ENCODE data around the gene PMP22.

The PMP22 gene

DNA sequence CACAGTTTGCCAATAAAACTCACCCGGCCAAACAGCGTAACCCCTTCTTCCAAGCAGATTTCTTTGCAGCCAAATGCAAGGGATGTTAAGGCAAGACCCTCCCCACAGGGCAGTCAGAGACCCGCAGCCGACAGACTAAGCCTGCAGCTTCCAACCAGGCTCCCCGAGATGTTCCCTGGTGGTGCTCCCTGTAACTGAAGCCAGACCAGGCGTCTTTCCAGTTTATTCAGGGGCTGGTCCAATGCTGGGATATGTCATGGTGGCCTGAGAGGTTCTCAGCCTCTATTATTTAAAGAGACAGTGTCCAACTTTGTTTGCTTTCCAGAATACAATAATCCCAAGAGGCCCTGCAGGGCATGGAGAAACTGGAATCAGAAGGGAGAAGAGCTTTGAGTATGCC is at the start of gene PMP22:
PMP22 (minus strand) TSS at position 196 of the 400 bp plus-strand sequence. CDS start 4,599 bp downstream, outside the sequence.
- Histone ChIP-seq H3K4me3 (ENCODE audit: low read depth in 1 of 2, low read length in 1 of 2) (no peak within 1 kb of the TSS), H3K27ac (no peak within 1 kb of the TSS), H3K9me3 (no peaks in the 10 kb centered on the region), H3K27me3 (peaks cover 96% of the 10 kb centered on the region), H3K4me1 (ENCODE audit: control insufficient read depth in 1 of 2, insufficient read depth in 1 of 2, low read depth in 1 of 2, low read length in 1 of 2) (peaks cover 12 to 13% of the 10 kb centered on the region in 2 experiments), H3K36me3 (no peaks in the 10 kb centered on the region)
- TF ChIP-seq, protein P1, sequence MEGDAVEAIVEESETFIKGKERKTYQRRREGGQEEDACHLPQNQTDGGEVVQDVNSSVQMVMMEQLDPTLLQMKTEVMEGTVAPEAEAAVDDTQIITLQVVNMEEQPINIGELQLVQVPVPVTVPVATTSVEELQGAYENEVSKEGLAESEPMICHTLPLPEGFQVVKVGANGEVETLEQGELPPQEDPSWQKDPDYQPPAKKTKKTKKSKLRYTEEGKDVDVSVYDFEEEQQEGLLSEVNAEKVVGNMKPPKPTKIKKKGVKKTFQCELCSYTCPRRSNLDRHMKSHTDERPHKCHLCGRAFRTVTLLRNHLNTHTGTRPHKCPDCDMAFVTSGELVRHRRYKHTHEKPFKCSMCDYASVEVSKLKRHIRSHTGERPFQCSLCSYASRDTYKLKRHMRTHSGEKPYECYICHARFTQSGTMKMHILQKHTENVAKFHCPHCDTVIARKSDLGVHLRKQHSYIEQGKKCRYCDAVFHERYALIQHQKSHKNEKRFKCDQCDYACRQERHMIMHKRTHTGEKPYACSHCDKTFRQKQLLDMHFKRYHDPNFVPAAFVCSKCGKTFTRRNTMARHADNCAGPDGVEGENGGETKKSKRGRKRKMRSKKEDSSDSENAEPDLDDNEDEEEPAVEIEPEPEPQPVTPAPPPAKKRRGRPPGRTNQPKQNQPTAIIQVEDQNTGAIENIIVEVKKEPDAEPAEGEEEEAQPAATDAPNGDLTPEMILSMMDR (IDR thresholded peaks at IDR 0.05): no peak

DNA sequence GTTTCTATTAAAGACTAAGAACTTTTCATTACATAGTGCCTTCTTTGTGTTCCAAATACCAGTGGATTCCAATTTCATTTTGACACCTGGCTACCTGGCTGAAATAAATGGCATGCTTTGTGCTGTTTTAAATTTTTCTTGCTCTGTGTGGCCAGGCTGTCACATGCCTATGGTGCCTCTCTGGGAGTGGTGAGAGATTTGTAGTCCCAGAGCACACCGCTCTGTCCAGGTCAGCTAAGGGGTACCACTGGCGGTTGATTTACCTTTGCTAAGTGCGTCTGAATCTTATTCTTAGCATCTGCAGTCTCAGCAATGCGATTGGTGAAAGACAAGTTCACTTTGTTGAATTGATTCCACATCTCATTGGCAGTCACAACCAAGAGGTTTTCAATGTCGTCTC is 46.9 kb upstream of the PMP22 start:
- Histone ChIP-seq H3K9me3 (no peaks in the 10 kb centered on the region), H3K36me3 (no peaks in the 10 kb centered on the region), H3K4me3 (ENCODE audit: low read depth in 1 of 2, low read length in 1 of 2) (no peak overlapping the region), H3K4me1 (ENCODE audit: control insufficient read depth in 1 of 2, insufficient read depth in 1 of 2, low read depth in 1 of 2, low read length in 1 of 2) (no peaks in the 10 kb centered on the region), H3K27ac (no peak overlapping the region), H3K27me3 (peaks cover 14% of the 10 kb centered on the region)
- TF ChIP-seq, protein P1 (IDR thresholded peaks at IDR 0.05): no peak

DNA sequence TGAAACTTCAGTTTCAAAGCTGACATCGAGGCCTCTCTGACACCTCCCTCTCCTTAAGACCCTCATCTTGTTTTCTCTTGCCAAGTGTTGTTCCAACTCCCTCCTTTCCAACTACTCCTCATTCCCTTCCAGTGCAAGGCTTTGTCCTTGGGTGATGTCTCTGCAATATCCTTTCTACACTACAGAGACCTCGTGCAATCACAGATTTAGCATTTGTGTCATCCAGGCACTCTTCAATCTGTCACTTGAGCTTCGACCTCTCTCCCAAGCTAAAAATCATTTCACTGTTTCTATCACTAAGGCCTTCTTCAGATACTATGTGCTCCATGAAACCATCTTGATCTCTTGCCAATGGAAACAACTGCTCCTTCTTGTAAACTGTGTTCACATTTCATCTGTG is 44.7 kb upstream of the PMP22 start:
- Histone ChIP-seq H3K9me3 (no peaks in the 10 kb centered on the region), H3K4me3 (ENCODE audit: low read depth in 1 of 2, low read length in 1 of 2) (no peak overlapping the region), H3K36me3 (no peaks in the 10 kb centered on the region), H3K4me1 (ENCODE audit: control insufficient read depth in 1 of 2, insufficient read depth in 1 of 2, low read depth in 1 of 2, low read length in 1 of 2) (no peaks in the 10 kb centered on the region), H3K27me3 (peaks cover 28% of the 10 kb centered on the region), H3K27ac (no peak overlapping the region)
- TF ChIP-seq, protein P1 (IDR thresholded peaks at IDR 0.05): no peak

DNA sequence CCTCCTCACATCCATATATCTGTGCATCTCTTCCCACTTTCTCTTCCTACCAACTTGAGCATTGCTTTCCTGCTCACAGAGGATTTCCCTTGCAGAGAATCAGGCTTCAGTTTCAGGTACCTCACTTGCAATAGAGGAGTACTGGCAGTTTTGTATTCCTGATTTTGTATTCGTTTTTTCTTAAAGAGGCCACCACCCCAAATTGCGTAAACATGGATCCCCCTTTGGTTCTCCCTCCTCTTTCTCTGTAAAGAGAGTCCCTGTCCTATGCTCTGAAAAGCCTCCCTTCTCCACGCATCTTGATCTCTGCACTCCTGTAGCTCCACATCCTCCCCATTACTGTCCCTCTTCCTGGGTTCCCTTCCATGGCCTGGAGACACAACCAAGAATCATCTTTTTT is 44.1 kb upstream of the PMP22 start:
- no peaks in the 10 kb centered on the region for H3K36me3 ChIP-seq
- H3K4me3 ChIP-seq (ENCODE audit: low read depth in 1 of 2, low read length in 1 of 2): no peak overlapping the region
- no peak overlapping the region for H3K27ac ChIP-seq
- H3K9me3 ChIP-seq: no peaks in the 10 kb centered on the region
- TF ChIP-seq, protein P1 (IDR thresholded peaks at IDR 0.05): no peak
- H3K4me1 ChIP-seq (ENCODE audit: control insufficient read depth in 1 of 2, insufficient read depth in 1 of 2, low read depth in 1 of 2, low read length in 1 of 2): no peaks in the 10 kb centered on the region
- peaks cover 33% of the 10 kb centered on the region for H3K27me3 ChIP-seq

DNA sequence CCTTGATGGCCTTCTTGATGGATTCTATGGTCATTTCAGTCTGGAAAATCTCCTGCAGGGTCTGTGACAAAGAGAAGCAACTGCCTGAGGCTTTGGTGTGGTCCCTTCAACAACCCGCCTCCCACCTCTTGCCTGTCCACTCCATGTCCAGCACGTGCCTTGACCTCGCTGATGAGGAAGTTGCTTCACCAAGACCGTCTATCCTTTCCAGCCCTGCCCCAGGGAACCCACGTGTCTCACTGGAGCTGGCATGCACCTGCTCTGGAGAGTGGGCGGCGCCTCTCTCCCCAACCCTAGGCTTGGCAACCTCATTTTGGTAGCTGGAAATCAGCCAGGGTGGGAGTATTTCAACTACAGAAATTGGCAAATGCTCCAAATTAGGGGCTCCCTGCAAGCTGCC is 43.6 kb upstream of the PMP22 start:
- H3K27ac ChIP-seq: no peak overlapping the region
- TF ChIP-seq, protein P1 (IDR thresholded peaks at IDR 0.05): no peak
- H3K9me3 ChIP-seq: no peaks in the 10 kb centered on the region
- H3K4me3 ChIP-seq (ENCODE audit: low read depth in 1 of 2, low read length in 1 of 2): no peak overlapping the region
- peaks cover 35% of the 10 kb centered on the region for H3K27me3 ChIP-seq
- H3K36me3 ChIP-seq: no peaks in the 10 kb centered on the region
- no peaks in the 10 kb centered on the region for H3K4me1 ChIP-seq (ENCODE audit: control insufficient read depth in 1 of 2, insufficient read depth in 1 of 2, low read depth in 1 of 2, low read length in 1 of 2)

DNA sequence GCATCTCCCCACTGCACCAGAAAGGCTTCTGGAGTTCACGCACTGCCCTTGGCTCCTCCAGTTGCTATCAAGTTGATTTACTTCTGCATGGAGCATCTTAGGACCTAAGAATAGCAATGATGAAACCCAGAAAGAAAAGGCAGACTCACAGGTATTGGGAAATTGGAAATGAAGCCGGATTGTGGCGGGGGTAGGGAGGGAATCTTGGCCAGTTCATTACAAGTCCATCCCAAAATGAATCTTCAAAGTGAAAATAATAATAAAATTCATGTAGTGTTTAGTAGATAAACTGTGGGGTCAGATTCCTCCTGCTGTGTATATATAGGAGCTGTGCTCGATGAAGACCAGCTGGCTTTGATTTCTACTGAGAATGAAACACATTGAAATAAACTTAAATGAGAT is 42.6 kb upstream of the PMP22 start:
- Histone ChIP-seq H3K9me3 (no peaks in the 10 kb centered on the region), H3K4me1 (ENCODE audit: control insufficient read depth in 1 of 2, insufficient read depth in 1 of 2, low read depth in 1 of 2, low read length in 1 of 2) (no peaks in the 10 kb centered on the region), H3K27me3 (peaks cover 36% of the 10 kb centered on the region), H3K36me3 (no peaks in the 10 kb centered on the region), H3K4me3 (ENCODE audit: low read depth in 1 of 2, low read length in 1 of 2) (no peak overlapping the region), H3K27ac (no peak overlapping the region)
- TF ChIP-seq, protein P1 (IDR thresholded peaks at IDR 0.05): no peak

All from neutrophil (primary cell).